SK-N-MC (cell line): Measurements from ENCODE around the gene STATH.
A peak's percentile ranks its signal among the peaks of the same experiment; 100 is the strongest.

ENCODE experiments used
- DNase-seq: peaks from one replicate; pipeline ENCODE4 v3.0.0-alpha.2; 2011; ENCODE audit warnings: low read depth, low spot score
- H3K27ac ChIP-seq: fragments of 200-600 bp; sonication (generic); 2 replicates; pipeline ENCODE4 v1.5.1; 2016; ENCODE audit warnings: mixed run types
- H3K36me3 ChIP-seq: fragments of 200-600 bp; sonication (generic); 2 replicates; pipeline ENCODE4 v1.6.1; 2017; ENCODE audit warnings: antibody characterized with exemption, low read length, mixed read lengths; ENCODE audit not compliant: insufficient read depth
- H3K4me3 ChIP-seq: fragments of 200-600 bp; sonication (generic); 2 replicates; pipeline ENCODE4 v1.5.1; 2016
- H3K9ac ChIP-seq: fragments of 200-600 bp; sonication (generic); 2 replicates; pipeline ENCODE4 v1.8.0; 2017; ENCODE audit warnings: mixed run types, mixed read lengths; ENCODE audit not compliant: insufficient read length
- H3K9me3 ChIP-seq: fragments of 200-600 bp; sonication (generic); 2 replicates; pipeline ENCODE4 v1.6.1; 2017; ENCODE audit warnings: low read depth, mild to moderate bottlenecking, antibody characterized with exemption, low read length, moderate library complexity, mixed read lengths
- EZH2 ChIP-seq: fragments of 200-600 bp; sonication (generic); IDR thresholded peaks from one replicate; pipeline ENCODE4 v1.6.1; 2017; ENCODE audit warnings: antibody characterized with exemption
- FOXP2 ChIP-seq: optimal IDR thresholded peaks from 2 replicates; pipeline ENCODE3; 2011; ENCODE audit warnings: mild to moderate bottlenecking, moderate library complexity; ENCODE audit not compliant: insufficient read depth; ENCODE audit errors: extremely low read length, control extremely low read depth
- POLR2AphosphoS5 ChIP-seq: IDR thresholded peaks from 2 replicates; pipeline ENCODE4 v1.6.1; 2012; ENCODE audit warnings: mild to moderate bottlenecking, low read depth, low read length, borderline replicate concordance

Gene STATH

GRCh38 chr4:69995526-69996016 is at the start of gene STATH:
STATH (plus strand) TSS chr4:69995966; CDS start chr4:69998438, 2,472 bp downstream.
- no peak within 1 kb of the TSS for H3K9ac ChIP-seq
- H3K4me3 ChIP-seq, result no peak within 1 kb of the TSS
- no peak within 1 kb of the TSS for H3K27ac ChIP-seq
- H3K36me3 ChIP-seq, result no peaks in the 10 kb centered on the region
- no peaks in the 10 kb centered on the region for H3K9me3 ChIP-seq
- TF ChIP-seq FOXP2 (no peak), EZH2 (no peak), POLR2AphosphoS5 (no peak)
- no peak for DNase-seq

- no peak overlapping the region for H3K4me3 ChIP-seq
- no peak overlapping the region for H3K9ac ChIP-seq
- no peak for TF ChIP-seq EZH2
- no peak for TF ChIP-seq FOXP2
- no peak for TF ChIP-seq POLR2AphosphoS5
- no peaks in the 10 kb centered on the region for H3K36me3 ChIP-seq
- no peak overlapping the region for H3K27ac ChIP-seq
- DNase-seq, result no peak
- no peaks in the 10 kb centered on the region for H3K9me3 ChIP-seq
Measured at GRCh38 chr4:69951602-69952001, 44.2 kb upstream of the STATH start.

- TF ChIP-seq FOXP2 (no peak), EZH2 (no peak), POLR2AphosphoS5 (no peak)
- no peaks in the 10 kb centered on the region for H3K36me3 ChIP-seq
- no peak overlapping the region for H3K4me3 ChIP-seq
- no peak overlapping the region for H3K27ac ChIP-seq
- no peak for DNase-seq
- H3K9me3 ChIP-seq, result no peaks in the 10 kb centered on the region
- no peak overlapping the region for H3K9ac ChIP-seq
Measured at GRCh38 chr4:69957209-69957608, 38.6 kb upstream of the STATH start.

- Histone ChIP-seq H3K9ac (no peak within 1 kb of the TSS), H3K36me3 (no peaks in the 10 kb centered on the region), H3K9me3 (no peaks in the 10 kb centered on the region), H3K27ac (no peak within 1 kb of the TSS), H3K4me3 (no peak within 1 kb of the TSS)
- TF ChIP-seq POLR2AphosphoS5, result no peak
- TF ChIP-seq FOXP2, result no peak
- no peak for TF ChIP-seq EZH2
- DNase-seq, result no peak
Measured at GRCh38 chr4:69965628-69966027, 30.1 kb upstream of the STATH start, which contains the start of gene CSN2. CSN2 (minus strand) TSS chr4:69965728; CDS start chr4:69960995, 4,733 bp downstream.

GRCh38 chr4:69970071-69970470 is 25.7 kb upstream of the STATH start:
- Histone ChIP-seq H3K4me3 (no peak overlapping the region), H3K9ac (no peak overlapping the region), H3K9me3 (no peaks in the 10 kb centered on the region), H3K27ac (no peak overlapping the region), H3K36me3 (no peaks in the 10 kb centered on the region)
- TF ChIP-seq EZH2, result no peak
- no peak for TF ChIP-seq FOXP2
- TF ChIP-seq POLR2AphosphoS5, result no peak
- no peak for DNase-seq

- H3K27ac ChIP-seq, result peak overlapping the region; percentile 46; the same call in 1 of the 2 replicates
- DNase-seq, result peak; percentile 44
- H3K9me3 ChIP-seq, result no peaks in the 10 kb centered on the region
- no peak overlapping the region for H3K4me3 ChIP-seq
- H3K36me3 ChIP-seq, result no peaks in the 10 kb centered on the region
- TF ChIP-seq EZH2, result no peak
- no peak for TF ChIP-seq FOXP2
- TF ChIP-seq POLR2AphosphoS5, result no peak
- H3K9ac ChIP-seq, result no peak overlapping the region
Measured at GRCh38 chr4:69974631-69975030, 21.1 kb upstream of the STATH start.

- no peaks in the 10 kb centered on the region for H3K9me3 ChIP-seq
- no peak overlapping the region for H3K9ac ChIP-seq
- no peak overlapping the region for H3K27ac ChIP-seq
- no peak overlapping the region for H3K4me3 ChIP-seq
- no peak for DNase-seq
- H3K36me3 ChIP-seq, result no peaks in the 10 kb centered on the region
- TF ChIP-seq POLR2AphosphoS5 (no peak), FOXP2 (no peak), EZH2 (no peak)
Measured at GRCh38 chr4:69977582-69977981, 18.2 kb upstream of the STATH start.

- TF ChIP-seq POLR2AphosphoS5, result no peak
- no peak for TF ChIP-seq EZH2
- no peak for TF ChIP-seq FOXP2
- H3K4me3 ChIP-seq, result no peak overlapping the region
- H3K27ac ChIP-seq, result no peak overlapping the region
- H3K9me3 ChIP-seq, result no peaks in the 10 kb centered on the region
- no peak for DNase-seq
- H3K9ac ChIP-seq, result no peak overlapping the region
- no peaks in the 10 kb centered on the region for H3K36me3 ChIP-seq
Measured at GRCh38 chr4:69984030-69984443, 11.7 kb upstream of the STATH start.

GRCh38 chr4:69986663-69987062 is 9.1 kb upstream of the STATH start:
- no peak overlapping the region for H3K27ac ChIP-seq
- H3K9me3 ChIP-seq, result no peaks in the 10 kb centered on the region
- DNase-seq, result no peak
- H3K36me3 ChIP-seq, result no peaks in the 10 kb centered on the region
- H3K4me3 ChIP-seq, result no peak overlapping the region
- no peak overlapping the region for H3K9ac ChIP-seq
- TF ChIP-seq EZH2, result no peak
- TF ChIP-seq POLR2AphosphoS5, result no peak
- TF ChIP-seq FOXP2, result no peak

- TF ChIP-seq POLR2AphosphoS5, result no peak
- TF ChIP-seq FOXP2, result no peak
- TF ChIP-seq EZH2, result no peak
- Histone ChIP-seq H3K9me3 (no peaks in the 10 kb centered on the region), H3K27ac (no peak overlapping the region), H3K4me3 (no peak overlapping the region), H3K9ac (no peak overlapping the region), H3K36me3 (no peaks in the 10 kb centered on the region)
- DNase-seq, result no peak
Measured at GRCh38 chr4:69991016-69991415, 4.8 kb upstream of the STATH start.
